NCI-H2196 (cell line): ENCODE measurements around the gene CCDC201.
A peak's percentile ranks its signal among the peaks of the same experiment; 100 is the strongest.

Experiments
- DNase-seq: peaks from one replicate; lab custom pipeline; 2025; ENCODE audit not compliant: unreplicated experiment; lab: John Stamatoyannopoulos, UW

The CCDC201 gene

DNA sequence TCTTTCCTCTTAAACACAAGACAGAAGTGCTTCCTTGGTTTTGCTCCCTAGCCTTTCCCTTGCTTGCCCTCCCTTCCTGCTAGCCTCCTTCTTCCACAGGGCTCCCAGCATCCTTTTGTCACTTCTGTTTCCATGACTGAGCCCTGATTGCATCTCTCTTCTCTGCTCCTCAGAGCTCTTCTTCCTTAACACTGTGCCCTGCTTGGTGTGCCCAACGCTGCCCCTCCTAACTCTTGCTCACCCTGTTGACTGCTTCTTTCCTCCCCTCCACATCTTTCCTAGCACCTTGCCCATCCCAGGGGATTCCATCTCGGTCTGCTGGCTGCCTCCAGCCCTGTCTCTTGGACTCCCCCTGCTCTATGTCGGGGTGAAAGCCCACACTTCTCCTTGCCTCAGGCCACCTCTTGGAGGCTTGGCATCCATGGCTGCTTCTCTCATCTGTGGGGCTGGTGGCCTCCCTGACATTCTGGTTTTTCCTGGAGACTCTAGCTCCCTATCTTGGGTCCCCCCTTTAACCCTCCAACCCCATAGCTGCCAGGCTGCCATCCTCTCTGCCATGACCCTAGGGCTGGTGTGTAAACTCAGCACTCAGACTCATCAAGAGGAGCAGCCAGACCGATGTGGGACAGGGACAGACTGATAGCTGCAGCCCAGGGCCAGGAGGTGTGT is 21.2 kb upstream of the CCDC201 start:
- DNase-seq = no peak

GRCh38 chr7:45893374-45893995 is 20.6 kb upstream of the CCDC201 start:
- DNase-seq = no peak

GRCh38 chr7:45892407-45893035 is 19.6 kb upstream of the CCDC201 start:
- DNase-seq = no peak

DNA sequence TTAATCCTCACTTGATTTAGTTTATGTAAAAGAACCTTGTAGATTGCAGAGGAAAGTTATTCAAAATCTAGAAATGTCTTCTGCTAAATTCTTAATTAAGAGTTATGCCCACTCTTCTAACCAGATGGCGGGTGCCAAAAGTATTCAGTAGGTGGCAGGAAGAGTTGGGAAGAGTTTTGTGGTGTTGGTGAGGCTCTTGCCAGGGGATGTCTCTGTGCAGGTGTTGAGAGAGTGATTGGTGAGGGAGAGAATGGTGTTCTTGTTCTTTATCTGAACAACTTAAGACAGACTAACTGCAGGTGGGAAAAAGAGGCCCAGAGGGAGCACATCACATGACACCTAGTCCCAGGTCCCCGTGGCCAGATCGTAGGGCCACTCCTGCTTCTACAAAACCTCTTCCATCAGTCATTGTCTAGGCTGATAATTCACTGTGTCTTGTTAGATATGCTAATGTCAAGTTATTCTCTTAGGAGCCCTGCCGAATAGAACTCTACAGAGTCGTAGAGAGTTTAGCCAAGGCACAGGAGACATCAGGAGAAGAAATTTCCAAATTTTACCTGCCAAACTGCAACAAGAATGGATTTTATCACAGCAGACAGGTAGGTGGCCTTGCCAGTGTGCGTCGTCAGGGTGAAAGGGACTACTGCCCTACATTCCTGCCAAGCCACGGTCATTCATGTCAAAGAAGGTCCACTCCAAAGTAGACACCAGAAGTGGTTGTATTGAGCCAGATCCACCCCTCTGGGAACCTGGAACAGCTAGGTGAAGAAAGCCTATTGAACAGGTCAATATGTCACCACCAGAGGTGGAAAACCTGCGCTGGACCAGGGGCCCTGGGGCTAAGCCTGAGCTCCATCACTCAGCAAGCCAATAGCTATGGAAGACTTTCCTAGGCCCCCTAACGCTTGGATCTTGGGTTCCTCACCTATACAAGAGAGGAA is 18.9 kb upstream of the CCDC201 start:
- no peak for DNase-seq

- DNase-seq = peak; percentile 47
Observed at GRCh38 chr7:45890902-45891461, 18.1 kb upstream of the CCDC201 start.

GRCh38 chr7:45890125-45890901 is 17.4 kb upstream of the CCDC201 start:
- DNase-seq = no peak

DNA sequence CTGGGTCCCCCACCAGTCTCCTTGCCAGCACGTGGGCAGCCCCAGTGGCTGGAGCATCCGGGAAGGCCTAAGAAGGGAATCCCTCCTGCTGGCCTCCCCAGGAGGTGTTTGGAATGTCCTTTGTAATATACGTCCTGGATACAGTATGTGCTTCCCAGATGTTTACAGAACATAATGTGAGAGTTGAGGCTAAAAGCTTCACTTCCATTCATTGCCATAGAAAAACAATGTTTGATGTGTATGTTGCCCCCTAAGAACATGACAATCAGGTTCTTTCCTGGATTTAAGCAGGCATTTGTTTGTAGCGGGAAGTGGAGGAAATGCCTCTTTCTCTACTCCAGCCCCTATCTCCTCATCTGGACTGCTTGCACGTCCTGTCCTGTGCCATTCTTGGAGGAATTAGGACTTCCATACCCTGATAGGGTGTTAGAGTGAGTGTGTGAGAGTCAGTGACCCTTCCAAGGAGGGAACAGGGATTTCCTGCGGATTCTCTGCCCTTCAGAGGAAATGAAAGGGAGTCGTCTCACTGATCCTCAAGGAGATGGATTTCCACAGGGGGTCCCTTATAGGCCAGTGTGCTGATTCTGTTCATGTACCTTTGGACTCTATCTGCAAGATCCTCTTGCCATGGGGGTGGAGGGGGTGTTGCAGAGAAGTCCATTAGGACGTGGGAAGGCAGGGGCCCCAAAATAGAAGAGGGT is 16.6 kb upstream of the CCDC201 start:
- no peak for DNase-seq

- no peak for DNase-seq
Observed at GRCh38 chr7:45888993-45889366, 16.1 kb upstream of the CCDC201 start.

GRCh38 chr7:45888185-45888992 is 15.5 kb upstream of the CCDC201 start, which contains the start of gene IGFBP1:
Gene IGFBP1, plus strand, starts transcription at chr7:45888488. Its CDS starts 165 bp downstream, at chr7:45888653.
- DNase-seq = no peak

- DNase-seq = no peak
Observed at GRCh38 chr7:45886931-45887667, 14.2 kb upstream of the CCDC201 start.

GRCh38 chr7:45885264-45885882 is 12.5 kb upstream of the CCDC201 start:
- DNase-seq = no peak

DNA sequence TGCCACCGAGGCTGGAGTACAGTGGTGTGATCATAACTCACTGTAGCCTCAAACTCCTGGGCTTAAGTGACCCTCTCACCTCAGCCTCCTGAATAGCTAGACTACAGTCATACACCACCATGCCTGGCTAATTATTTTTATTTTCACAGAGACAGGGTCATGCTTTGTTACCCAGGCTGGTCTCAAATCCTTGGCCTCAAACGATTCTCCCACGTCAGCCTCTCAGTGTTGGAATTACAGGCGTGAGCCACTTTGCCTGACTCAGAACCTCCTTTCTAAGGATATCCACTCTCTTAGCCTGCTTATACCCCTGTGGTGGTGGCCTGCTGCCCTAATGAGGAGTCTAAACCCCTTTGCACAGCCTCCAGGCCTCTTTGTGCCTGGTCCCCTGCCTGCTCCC is 11.3 kb upstream of the CCDC201 start:
- no peak for DNase-seq

DNA sequence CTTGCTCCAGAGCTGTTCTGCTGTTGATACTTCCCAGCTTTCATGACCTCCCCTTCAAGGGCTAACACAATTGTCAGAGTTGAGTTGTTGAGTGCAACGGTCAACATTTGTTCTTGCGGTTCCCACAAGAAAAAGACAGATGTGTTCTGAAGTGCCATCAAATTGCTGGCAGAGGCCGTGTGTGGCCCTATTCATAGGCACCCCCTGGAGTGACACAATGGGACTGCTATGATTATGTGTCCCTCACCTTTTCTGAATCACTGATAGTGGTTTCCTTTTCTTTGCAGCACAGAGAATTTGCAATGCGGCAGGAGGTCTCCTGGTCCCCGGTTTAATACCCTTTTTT is 9.6 kb upstream of the CCDC201 start:
- DNase-seq = no peak

DNA sequence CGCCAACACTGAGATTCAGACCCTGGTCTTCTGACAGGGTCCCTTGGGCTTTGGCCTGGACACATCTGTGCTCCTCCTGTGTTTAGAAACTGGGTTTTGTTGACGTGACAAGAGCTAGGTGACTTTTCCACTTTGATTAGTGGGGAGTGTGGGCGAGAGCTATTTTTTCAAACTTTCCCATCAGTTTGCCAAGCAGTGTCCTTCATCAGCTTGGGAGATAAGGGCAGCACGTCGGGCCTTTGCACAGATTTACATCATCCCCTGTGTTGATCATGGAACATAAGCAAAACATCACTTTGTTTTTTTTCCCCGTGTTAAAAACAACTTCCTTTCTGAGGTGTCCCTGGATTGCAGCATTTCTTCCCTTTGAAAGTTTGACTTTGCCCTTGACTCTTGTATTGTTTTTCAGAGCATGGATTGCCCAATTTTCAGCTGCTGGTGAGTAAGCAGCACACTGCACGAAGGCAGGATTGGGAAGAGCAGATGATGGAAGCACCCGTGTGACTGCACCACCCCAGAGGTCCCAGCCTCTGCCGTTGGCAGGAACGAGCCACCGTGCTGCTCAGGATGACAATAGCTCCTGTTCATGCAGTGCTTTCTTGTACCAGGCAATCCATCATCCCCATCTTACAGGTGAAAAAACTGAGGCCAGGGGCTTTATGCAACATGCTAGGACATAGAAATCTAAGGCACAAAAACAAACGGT is 9.0 kb upstream of the CCDC201 start:
- no peak for DNase-seq

DNA sequence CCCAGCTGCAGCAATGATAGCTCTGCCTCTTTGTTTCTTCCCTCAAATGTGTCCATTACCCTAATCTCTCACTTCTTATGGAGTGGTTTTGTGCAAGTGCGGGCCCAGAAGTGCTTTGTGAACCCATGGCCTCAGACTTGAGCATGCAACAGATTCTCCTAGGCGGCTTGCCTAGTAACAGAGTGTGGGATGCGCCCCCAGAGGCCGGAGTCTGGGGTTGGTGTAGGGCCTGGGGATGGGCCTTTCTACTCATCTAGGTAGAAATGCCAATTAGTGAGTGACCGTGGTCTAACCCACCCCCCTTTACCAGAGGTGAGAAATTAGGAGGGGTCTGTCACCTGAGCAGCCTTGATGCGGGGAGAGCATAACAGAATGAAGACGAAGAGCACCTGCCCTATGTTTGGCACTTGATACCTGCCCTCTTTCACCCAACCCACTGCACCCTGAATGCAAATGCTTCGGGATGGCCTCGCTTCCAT is 8.4 kb upstream of the CCDC201 start:
- no peak for DNase-seq

DNA sequence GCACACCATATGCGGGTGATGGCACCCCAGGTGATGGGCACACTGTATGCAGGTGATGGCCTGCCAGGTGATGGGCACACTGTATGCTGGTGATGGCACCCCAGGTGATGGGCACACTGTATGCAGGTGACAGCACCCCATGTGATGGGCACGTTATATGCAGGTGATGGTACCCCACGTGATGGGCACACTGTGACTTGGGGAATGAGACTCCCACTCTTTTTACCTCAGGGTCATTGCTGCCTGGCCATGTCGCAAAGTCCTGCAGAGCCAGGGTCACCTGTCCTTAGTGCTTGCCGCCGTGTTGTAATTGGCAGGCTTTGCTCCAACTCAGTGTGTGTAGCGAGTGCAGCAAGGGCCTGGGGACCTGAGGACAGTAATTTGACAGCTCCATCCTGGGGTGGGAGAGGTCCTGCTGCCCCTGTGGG is 7.6 kb upstream of the CCDC201 start:
- no peak for DNase-seq
